Ishikawa (cell line): ENCODE data around the gene CD247.

Experiments used
- CEBPB ChIP-seq: IDR thresholded peaks from 2 replicates; pipeline ENCODE4 v1.6.1; 2012
- CREB1 ChIP-seq: IDR thresholded peaks from 2 replicates; pipeline ENCODE4 v1.6.1; 2012; ENCODE audit warnings: low read depth
- EGR1 ChIP-seq: IDR thresholded peaks from 2 replicates; pipeline ENCODE4 v1.6.1; 2012
- EP300 ChIP-seq: IDR thresholded peaks from 2 replicates; pipeline ENCODE4 v1.6.1; 2012; ENCODE audit warnings: borderline replicate concordance
- FOXM1 ChIP-seq: IDR thresholded peaks from 2 replicates; pipeline ENCODE4 v1.6.1; 2012; ENCODE audit warnings: low read depth, borderline replicate concordance
- TAF1 ChIP-seq: IDR thresholded peaks from 2 replicates; pipeline ENCODE4 v1.6.1; 2012; ENCODE audit warnings: low read depth, mild to moderate bottlenecking
- TCF12 ChIP-seq: IDR thresholded peaks from 2 replicates; pipeline ENCODE4 v1.6.1; 2012; ENCODE audit warnings: low read depth
- TEAD4 ChIP-seq: IDR thresholded peaks from 2 replicates; pipeline ENCODE4 v1.6.1; 2012
- ZBTB7A ChIP-seq: IDR thresholded peaks from 2 replicates; pipeline ENCODE4 v1.6.1; 2012; ENCODE audit warnings: low read depth
- TF ChIP-seq, protein P1 (sequence below): IDR thresholded peaks from 2 replicates; pipeline ENCODE4 v1.6.1; 2012; ENCODE audit warnings: low read depth, mild to moderate bottlenecking

DNA sequence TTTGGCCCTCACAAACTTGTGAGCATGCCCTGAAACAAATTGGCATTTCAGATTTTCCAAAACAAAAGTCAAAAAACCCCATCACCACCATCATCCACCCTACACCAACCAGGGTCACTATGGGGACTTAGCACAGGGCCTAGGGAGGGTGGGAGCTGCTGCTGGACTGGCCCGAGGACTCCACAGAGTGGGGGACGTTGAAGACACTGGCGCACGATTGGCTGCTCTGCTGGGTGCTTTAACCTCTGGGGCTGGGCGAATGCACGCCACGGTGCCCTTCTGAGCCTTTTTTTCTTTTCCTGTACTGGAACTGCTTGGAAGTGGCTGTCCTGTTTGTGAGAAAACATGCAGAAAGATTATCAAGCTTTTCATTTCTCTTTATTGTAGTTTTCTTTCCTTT, 92.8 kb downstream of the CD247 start:
- TF ChIP-seq FOXM1 = no peak
- TF ChIP-seq TEAD4 = no peak
- no peak for TF ChIP-seq TAF1
- TF ChIP-seq EP300 = no peak
- TF ChIP-seq TCF12 = no peak
- TF ChIP-seq EGR1 = no peak
- TF ChIP-seq ZBTB7A = no peak
- TF ChIP-seq, protein P1, sequence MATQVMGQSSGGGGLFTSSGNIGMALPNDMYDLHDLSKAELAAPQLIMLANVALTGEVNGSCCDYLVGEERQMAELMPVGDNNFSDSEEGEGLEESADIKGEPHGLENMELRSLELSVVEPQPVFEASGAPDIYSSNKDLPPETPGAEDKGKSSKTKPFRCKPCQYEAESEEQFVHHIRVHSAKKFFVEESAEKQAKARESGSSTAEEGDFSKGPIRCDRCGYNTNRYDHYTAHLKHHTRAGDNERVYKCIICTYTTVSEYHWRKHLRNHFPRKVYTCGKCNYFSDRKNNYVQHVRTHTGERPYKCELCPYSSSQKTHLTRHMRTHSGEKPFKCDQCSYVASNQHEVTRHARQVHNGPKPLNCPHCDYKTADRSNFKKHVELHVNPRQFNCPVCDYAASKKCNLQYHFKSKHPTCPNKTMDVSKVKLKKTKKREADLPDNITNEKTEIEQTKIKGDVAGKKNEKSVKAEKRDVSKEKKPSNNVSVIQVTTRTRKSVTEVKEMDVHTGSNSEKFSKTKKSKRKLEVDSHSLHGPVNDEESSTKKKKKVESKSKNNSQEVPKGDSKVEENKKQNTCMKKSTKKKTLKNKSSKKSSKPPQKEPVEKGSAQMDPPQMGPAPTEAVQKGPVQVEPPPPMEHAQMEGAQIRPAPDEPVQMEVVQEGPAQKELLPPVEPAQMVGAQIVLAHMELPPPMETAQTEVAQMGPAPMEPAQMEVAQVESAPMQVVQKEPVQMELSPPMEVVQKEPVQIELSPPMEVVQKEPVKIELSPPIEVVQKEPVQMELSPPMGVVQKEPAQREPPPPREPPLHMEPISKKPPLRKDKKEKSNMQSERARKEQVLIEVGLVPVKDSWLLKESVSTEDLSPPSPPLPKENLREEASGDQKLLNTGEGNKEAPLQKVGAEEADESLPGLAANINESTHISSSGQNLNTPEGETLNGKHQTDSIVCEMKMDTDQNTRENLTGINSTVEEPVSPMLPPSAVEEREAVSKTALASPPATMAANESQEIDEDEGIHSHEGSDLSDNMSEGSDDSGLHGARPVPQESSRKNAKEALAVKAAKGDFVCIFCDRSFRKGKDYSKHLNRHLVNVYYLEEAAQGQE = no peak
- TF ChIP-seq CREB1 = no peak
- TF ChIP-seq CEBPB = no peak
